ENCODE measurements around the gene NFASC. TPM values are rescaled to one million over a fixed set of nuclear protein-coding genes. Genes with fewer than 3 reads are reported as not detected.

NFASC gene
- total and polyA plus RNA-seq, 2 experiments from 2014 or later = 3.9 to 11.7 TPM

GRCh38 chr1:205071801-205072200 lies 201.1 kb downstream of the NFASC start (continued):
- TF ChIP-seq, protein P1, sequence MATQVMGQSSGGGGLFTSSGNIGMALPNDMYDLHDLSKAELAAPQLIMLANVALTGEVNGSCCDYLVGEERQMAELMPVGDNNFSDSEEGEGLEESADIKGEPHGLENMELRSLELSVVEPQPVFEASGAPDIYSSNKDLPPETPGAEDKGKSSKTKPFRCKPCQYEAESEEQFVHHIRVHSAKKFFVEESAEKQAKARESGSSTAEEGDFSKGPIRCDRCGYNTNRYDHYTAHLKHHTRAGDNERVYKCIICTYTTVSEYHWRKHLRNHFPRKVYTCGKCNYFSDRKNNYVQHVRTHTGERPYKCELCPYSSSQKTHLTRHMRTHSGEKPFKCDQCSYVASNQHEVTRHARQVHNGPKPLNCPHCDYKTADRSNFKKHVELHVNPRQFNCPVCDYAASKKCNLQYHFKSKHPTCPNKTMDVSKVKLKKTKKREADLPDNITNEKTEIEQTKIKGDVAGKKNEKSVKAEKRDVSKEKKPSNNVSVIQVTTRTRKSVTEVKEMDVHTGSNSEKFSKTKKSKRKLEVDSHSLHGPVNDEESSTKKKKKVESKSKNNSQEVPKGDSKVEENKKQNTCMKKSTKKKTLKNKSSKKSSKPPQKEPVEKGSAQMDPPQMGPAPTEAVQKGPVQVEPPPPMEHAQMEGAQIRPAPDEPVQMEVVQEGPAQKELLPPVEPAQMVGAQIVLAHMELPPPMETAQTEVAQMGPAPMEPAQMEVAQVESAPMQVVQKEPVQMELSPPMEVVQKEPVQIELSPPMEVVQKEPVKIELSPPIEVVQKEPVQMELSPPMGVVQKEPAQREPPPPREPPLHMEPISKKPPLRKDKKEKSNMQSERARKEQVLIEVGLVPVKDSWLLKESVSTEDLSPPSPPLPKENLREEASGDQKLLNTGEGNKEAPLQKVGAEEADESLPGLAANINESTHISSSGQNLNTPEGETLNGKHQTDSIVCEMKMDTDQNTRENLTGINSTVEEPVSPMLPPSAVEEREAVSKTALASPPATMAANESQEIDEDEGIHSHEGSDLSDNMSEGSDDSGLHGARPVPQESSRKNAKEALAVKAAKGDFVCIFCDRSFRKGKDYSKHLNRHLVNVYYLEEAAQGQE (IDR thresholded peaks at IDR 0.05; ENCODE audit: unreplicated experiment) = no peak
- no peak for TF ChIP-seq EZH2phosphoT487 (IDR thresholded peaks at IDR 0.05; ENCODE audit: unreplicated experiment)
- TF ChIP-seq POLR2AphosphoS5 (IDR thresholded peaks at IDR 0.05; ENCODE audit: low read depth) = no peak
- TF ChIP-seq NANOG (IDR thresholded peaks at IDR 0.05; ENCODE audit: borderline replicate concordance) = no peak
- TF ChIP-seq CTCF (conservative IDR thresholded peaks at IDR 0.05; ENCODE audit: low read depth in 2 of 2) = no peak
- no peak for TF ChIP-seq ZNF331 (CRISPR knock-in tag; IDR thresholded peaks at IDR 0.05; ENCODE audit: low read depth)
- TF ChIP-seq EZH2 (IDR thresholded peaks at IDR 0.05; ENCODE audit: low read depth, unreplicated experiment) = no peak
- no peak for TF ChIP-seq CREB1 (CRISPR knock-in tag; IDR thresholded peaks at IDR 0.05; ENCODE audit: low read depth)

DNA sequence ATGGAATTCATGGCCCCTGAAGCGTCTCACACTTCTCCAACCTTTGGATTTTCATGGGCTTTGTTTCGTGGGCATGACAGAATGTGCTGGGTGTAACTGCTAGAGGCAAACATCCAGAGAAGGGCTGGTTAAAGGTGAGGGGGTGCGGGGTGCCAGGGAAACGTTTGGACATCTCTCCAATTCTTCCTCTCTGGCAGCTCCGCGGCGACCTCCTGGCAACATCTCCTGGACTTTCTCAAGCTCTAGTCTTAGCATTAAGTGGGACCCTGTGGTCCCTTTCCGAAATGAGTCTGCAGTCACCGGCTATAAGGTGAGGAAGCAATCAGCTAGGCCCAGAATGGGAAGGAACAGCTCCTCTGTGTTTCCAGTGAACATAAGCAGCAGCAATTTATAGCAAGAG lies 201.6 kb downstream of the NFASC start:
- H3K27me3 ChIP-seq (ENCODE audit: insufficient read depth) = no peaks in the 10 kb centered on the region
- H3K4me1 Mint-ChIP-seq = peaks cover 2% of the 10 kb centered on the region; the same call in 1 of the 3 replicates
- H3K9me3 Mint-ChIP-seq = no peaks in the 10 kb centered on the region; the same call in 1 of the 3 replicates
- H3K4me3 ChIP-seq = no peak overlapping the region
- H3K4me2 ChIP-seq = no peak overlapping the region
- no peaks in the 10 kb centered on the region for H3K36me3 ChIP-seq (ENCODE audit: insufficient read depth)
- no peak overlapping the region for H3K27ac Mint-ChIP-seq
- ATAC-seq (no peak), DNase-seq (ENCODE audit: low spot score) (no peak)
- peaks cover 10% of the 10 kb centered on the region for H3K27me3 Mint-ChIP-seq (ENCODE audit: insufficient read depth, low read depth, poor library complexity)
- H3K4me1 ChIP-seq (ENCODE audit: insufficient read depth) = no peaks in the 10 kb centered on the region
- no peaks in the 10 kb centered on the region for H3F3A ChIP-seq (replicated peaks; ENCODE audit: low read depth)
- no peaks in the 10 kb centered on the region for H3K36me3 Mint-ChIP-seq (ENCODE audit: low read depth)
- no peak overlapping the region for H3K4me3 Mint-ChIP-seq
- no peak overlapping the region for H2AFZ ChIP-seq
- H3K27ac ChIP-seq (ENCODE audit: low read depth) = no peak overlapping the region
- no peaks in the 10 kb centered on the region for H4K20me1 ChIP-seq (replicated peaks; ENCODE audit: insufficient read depth)
- no peaks in the 10 kb centered on the region for H3K9me2 ChIP-seq (ENCODE audit: insufficient read depth)
- H3K79me2 ChIP-seq (replicated peaks; ENCODE audit: insufficient read depth) = no peaks in the 10 kb centered on the region
- TF ChIP-seq EZH2phosphoT487 (IDR thresholded peaks at IDR 0.05; ENCODE audit: unreplicated experiment) (no peak), JUNB (IDR thresholded peaks at IDR 0.05; ENCODE audit: unreplicated experiment) (no peak), CTCF (conservative IDR thresholded peaks at IDR 0.05; ENCODE audit: low read depth in 2 of 2) (no peak), ZNF331 (CRISPR knock-in tag; IDR thresholded peaks at IDR 0.05; ENCODE audit: low read depth) (no peak), POLR2AphosphoS5 (IDR thresholded peaks at IDR 0.05; ENCODE audit: low read depth) (no peak), ZNF114 (CRISPR knock-in tag; IDR thresholded peaks at IDR 0.05) (no peak), EZH2 (IDR thresholded peaks at IDR 0.05; ENCODE audit: low read depth, unreplicated experiment) (no peak), CREB1 (CRISPR knock-in tag; IDR thresholded peaks at IDR 0.05; ENCODE audit: low read depth) (no peak)
- TF ChIP-seq, protein P1 (IDR thresholded peaks at IDR 0.05; ENCODE audit: unreplicated experiment) = no peak
- TF ChIP-seq, protein P2, sequence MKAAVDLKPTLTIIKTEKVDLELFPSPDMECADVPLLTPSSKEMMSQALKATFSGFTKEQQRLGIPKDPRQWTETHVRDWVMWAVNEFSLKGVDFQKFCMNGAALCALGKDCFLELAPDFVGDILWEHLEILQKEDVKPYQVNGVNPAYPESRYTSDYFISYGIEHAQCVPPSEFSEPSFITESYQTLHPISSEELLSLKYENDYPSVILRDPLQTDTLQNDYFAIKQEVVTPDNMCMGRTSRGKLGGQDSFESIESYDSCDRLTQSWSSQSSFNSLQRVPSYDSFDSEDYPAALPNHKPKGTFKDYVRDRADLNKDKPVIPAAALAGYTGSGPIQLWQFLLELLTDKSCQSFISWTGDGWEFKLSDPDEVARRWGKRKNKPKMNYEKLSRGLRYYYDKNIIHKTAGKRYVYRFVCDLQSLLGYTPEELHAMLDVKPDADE (IDR thresholded peaks at IDR 0.05) = no peak
